ENCODE measurements around the gene ATXN1.

Gene ATXN1

DNA sequence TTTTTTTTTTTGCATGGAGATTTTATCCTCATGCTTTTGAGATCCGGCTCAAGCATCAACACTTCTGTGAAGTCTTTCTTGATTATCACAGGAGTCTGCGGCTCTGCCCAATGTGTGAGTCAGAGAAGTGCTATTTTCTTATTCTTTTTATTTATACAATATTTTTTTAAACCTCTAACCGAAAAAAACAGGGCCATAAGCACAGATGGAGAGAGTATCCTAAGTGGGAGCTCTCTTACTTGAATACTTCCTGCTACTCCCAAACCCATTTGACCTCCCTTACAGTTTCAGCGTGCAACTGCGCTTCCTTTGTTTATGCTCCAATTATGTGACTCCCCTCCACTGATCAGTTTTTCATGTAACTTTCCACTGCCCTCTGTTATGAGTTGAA lies 8.7 kb upstream of the ATXN1 start:
- Histone ChIP-seq H3K79me2 (ENCODE audit: low read length) (no peaks in the 10 kb centered on the region), H2AFZ (ENCODE audit: low read depth, low read length) (no peak overlapping the region), H4K20me1 (ENCODE audit: insufficient read depth, low read length) (no peaks in the 10 kb centered on the region), H3K27me3 (ENCODE audit: low read depth, low read length) (peaks cover 13% of the 10 kb centered on the region), H3K4me1 (ENCODE audit: low read length) (no peaks in the 10 kb centered on the region), H3K4me3 (ENCODE audit: low read length) (no peak overlapping the region), H3K4me2 (ENCODE audit: low read length) (no peak overlapping the region), H3K9ac (ENCODE audit: low read length) (no peak overlapping the region), H3K36me3 (replicated peaks; ENCODE audit: low read depth, low read length) (no peaks in the 10 kb centered on the region), H3K9me3 (ENCODE audit: insufficient read depth, low read length) (no peaks in the 10 kb centered on the region), H3K27ac (ENCODE audit: low read length) (no peak overlapping the region)
- TF ChIP-seq, protein P1, sequence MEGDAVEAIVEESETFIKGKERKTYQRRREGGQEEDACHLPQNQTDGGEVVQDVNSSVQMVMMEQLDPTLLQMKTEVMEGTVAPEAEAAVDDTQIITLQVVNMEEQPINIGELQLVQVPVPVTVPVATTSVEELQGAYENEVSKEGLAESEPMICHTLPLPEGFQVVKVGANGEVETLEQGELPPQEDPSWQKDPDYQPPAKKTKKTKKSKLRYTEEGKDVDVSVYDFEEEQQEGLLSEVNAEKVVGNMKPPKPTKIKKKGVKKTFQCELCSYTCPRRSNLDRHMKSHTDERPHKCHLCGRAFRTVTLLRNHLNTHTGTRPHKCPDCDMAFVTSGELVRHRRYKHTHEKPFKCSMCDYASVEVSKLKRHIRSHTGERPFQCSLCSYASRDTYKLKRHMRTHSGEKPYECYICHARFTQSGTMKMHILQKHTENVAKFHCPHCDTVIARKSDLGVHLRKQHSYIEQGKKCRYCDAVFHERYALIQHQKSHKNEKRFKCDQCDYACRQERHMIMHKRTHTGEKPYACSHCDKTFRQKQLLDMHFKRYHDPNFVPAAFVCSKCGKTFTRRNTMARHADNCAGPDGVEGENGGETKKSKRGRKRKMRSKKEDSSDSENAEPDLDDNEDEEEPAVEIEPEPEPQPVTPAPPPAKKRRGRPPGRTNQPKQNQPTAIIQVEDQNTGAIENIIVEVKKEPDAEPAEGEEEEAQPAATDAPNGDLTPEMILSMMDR (IDR thresholded peaks at IDR 0.05; ENCODE audit: low read depth, low read length): no peak
- no peak for TF ChIP-seq EZH2phosphoT487 (IDR thresholded peaks at IDR 0.05; ENCODE audit: low read depth)

DNA sequence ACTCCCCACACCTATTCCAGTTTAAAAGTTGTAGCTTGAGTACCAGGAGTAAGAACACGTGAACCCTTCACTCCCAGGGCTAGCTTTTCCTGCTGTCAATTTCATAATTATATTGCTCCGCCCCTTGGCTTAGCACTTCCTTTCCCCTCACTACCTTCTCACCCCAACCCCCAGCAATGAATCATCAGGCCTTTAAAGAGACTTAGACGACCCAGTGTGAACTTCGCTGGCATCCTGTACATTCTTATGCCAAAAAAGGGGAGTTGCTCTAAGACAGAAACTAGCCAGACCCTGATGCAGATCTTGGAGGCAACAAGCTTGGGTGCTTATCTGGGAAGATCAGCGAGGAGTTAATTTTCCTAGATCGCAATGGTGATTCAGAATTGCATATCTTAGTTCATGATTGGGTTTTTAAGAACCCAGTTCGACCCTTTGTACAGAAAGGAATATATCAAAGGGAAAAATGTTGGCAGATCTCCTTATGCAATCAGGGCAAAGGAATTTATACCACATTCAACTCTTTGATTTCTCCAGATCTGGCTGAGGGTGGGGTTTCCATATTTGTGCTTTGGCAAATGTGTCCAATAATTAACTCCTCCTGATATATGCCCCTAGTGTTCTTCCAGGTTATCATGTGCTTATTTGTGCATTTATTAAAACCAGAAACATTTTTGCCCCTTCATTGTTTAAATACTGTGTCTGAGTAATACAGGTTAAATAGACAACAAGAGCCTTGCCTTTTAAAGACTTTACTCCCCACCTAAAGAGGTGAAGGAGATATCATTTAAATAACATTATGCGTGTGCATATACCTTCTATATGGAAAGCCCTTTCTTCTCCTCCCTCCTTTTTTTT lies 8.1 kb upstream of the ATXN1 start:
- Histone ChIP-seq H3K4me1 (ENCODE audit: low read length) (no peaks in the 10 kb centered on the region), H4K20me1 (ENCODE audit: insufficient read depth, low read length) (no peaks in the 10 kb centered on the region), H2AFZ (ENCODE audit: low read depth, low read length) (no peak overlapping the region), H3K79me2 (ENCODE audit: low read length) (no peaks in the 10 kb centered on the region), H3K9me3 (ENCODE audit: insufficient read depth, low read length) (no peaks in the 10 kb centered on the region), H3K4me3 (ENCODE audit: low read length) (no peak overlapping the region), H3K36me3 (replicated peaks; ENCODE audit: low read depth, low read length) (no peaks in the 10 kb centered on the region), H3K4me2 (ENCODE audit: low read length) (no peak overlapping the region), H3K27me3 (ENCODE audit: low read depth, low read length) (peaks cover 13% of the 10 kb centered on the region), H3K27ac (ENCODE audit: low read length) (no peak overlapping the region), H3K9ac (ENCODE audit: low read length) (no peak overlapping the region)
- TF ChIP-seq, protein P1 (IDR thresholded peaks at IDR 0.05; ENCODE audit: low read depth, low read length): no peak
- TF ChIP-seq EZH2phosphoT487 (IDR thresholded peaks at IDR 0.05; ENCODE audit: low read depth): no peak

DNA sequence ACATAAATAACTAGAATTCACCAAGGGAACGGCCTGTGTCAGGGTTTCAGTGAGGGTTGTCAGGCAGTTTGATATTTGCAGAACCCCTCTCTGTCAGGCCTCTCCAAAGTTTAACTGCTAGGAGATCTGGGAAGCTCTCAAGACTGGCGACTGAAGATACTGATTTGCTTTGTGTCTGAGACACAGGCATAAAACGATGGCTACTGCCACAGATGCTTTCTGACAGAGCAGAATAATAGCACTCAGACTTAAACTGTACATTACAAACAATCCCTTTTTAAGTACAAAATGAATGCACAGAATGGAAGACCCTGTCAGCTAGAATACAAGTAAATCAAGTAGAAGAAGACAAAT lies 7.2 kb upstream of the ATXN1 start:
- TF ChIP-seq EZH2phosphoT487 (IDR thresholded peaks at IDR 0.05; ENCODE audit: low read depth): no peak
- TF ChIP-seq, protein P1 (IDR thresholded peaks at IDR 0.05; ENCODE audit: low read depth, low read length): no peak
- peaks cover 17% of the 10 kb centered on the region for H3K27me3 ChIP-seq (ENCODE audit: low read depth, low read length)
- H3K4me1 ChIP-seq (ENCODE audit: low read length): no peaks in the 10 kb centered on the region
- no peak overlapping the region for H3K27ac ChIP-seq (ENCODE audit: low read length)
- no peaks in the 10 kb centered on the region for H3K79me2 ChIP-seq (ENCODE audit: low read length)
- no peak overlapping the region for H3K9ac ChIP-seq (ENCODE audit: low read length)
- no peak overlapping the region for H3K4me2 ChIP-seq (ENCODE audit: low read length)
- H3K36me3 ChIP-seq (replicated peaks; ENCODE audit: low read depth, low read length): no peaks in the 10 kb centered on the region
- no peak overlapping the region for H3K4me3 ChIP-seq (ENCODE audit: low read length)
- no peak overlapping the region for H2AFZ ChIP-seq (ENCODE audit: low read depth, low read length)
- H3K9me3 ChIP-seq (ENCODE audit: insufficient read depth, low read length): no peaks in the 10 kb centered on the region
- no peaks in the 10 kb centered on the region for H4K20me1 ChIP-seq (ENCODE audit: insufficient read depth, low read length)

DNA sequence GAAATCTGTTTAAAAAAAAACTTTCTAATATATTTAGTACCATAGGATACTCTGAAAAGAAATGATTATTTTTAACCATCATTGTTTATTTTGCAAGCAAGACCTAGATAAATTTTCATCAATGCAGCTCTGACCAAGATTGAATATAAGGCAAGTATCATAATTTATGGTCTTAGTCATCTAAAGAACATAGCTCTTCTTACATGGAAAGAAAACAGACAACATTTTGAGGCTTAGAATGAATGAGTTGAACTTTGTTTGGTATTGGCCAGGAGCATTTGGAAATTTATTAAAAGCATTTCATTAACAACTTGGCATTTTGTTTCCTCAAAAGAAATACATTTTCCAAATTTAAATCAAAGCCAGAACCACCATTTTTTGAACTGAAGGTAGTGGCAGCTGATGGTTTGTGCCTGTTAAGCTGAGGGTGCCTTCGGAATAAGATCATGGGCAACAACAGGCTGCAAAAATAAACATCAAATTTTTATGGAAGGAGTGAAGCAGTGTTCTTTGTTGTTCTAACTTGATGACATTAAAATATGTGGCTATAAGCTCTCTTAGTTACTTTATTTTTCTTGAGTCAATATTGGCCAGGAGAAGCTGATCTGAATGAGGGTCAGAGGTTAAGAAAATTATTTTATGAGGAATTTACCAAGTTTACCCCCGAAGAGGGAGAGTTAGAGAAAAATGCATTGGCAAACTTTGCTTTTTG lies 6.7 kb upstream of the ATXN1 start:
- no peak overlapping the region for H3K4me3 ChIP-seq (ENCODE audit: low read length)
- H2AFZ ChIP-seq (ENCODE audit: low read depth, low read length): no peak overlapping the region
- H3K36me3 ChIP-seq (replicated peaks; ENCODE audit: low read depth, low read length): no peaks in the 10 kb centered on the region
- no peaks in the 10 kb centered on the region for H3K9me3 ChIP-seq (ENCODE audit: insufficient read depth, low read length)
- no peak overlapping the region for H3K4me2 ChIP-seq (ENCODE audit: low read length)
- TF ChIP-seq, protein P1 (IDR thresholded peaks at IDR 0.05; ENCODE audit: low read depth, low read length): no peak
- TF ChIP-seq EZH2phosphoT487 (IDR thresholded peaks at IDR 0.05; ENCODE audit: low read depth): no peak
- no peaks in the 10 kb centered on the region for H3K4me1 ChIP-seq (ENCODE audit: low read length)
- H3K27me3 ChIP-seq (ENCODE audit: low read depth, low read length): peaks cover 17% of the 10 kb centered on the region
- no peaks in the 10 kb centered on the region for H3K79me2 ChIP-seq (ENCODE audit: low read length)
- H3K9ac ChIP-seq (ENCODE audit: low read length): no peak overlapping the region
- no peaks in the 10 kb centered on the region for H4K20me1 ChIP-seq (ENCODE audit: insufficient read depth, low read length)
- no peak overlapping the region for H3K27ac ChIP-seq (ENCODE audit: low read length)
